Activated CD4-positive, alpha-beta T cell treated with anti-CD3 and anti-CD28 coated beads for 48 hours (primary cell): ENCODE data around the gene AGPAT2.

Experiments
- DNase-seq: peaks from one replicate; pipeline ENCODE4 v3.0.0-alpha.2; 2020

AGPAT2 gene

DNA sequence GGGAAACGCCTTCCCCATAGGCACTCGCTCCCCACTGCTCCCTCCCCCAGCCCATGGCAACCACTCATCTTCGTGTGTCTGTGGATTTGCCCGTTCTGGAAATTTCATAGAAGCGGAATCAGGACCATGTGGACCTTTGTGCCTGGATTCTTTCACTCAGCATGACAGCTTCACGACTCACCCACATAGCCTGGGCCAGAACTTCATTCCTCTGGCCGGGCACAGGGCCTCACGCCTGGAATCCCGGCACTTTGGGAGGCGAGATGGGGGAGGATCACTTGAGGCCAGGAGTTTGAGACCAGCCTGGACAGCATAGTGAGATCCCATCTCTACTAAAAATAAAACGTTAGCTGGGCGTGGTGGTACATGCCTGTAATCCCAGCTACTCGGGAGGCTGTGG is 13.0 kb upstream of the AGPAT2 start:
- DNase-seq, result no peak

DNA sequence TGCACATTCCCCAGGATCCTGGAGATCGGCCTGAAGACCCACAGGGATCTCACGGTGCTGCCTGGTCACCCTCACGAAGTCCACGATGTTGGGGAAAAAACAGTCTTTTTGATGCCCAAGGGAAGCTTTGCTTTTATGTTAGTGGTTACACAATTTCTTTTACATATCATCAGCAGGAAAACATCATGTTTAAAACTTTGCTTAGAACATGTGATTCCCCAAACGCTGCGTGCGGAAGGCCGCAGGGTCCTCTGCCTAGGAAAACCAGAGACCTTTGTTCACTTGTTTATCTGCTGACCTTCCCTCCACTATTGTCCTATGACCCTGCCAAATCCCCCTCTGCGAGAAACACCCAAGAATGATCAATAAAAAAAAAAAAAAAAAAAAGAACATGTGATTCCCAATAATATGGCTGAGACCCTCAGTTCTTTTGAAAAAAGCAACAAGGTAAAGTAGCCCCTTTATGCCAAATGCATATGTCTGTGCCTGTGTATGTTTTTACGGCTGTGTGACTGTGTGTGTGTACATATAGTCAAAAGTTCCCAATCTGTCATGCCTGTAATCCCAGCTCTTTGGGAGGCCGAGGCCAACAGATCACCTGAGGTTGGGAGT is 11.5 kb upstream of the AGPAT2 start:
- DNase-seq, result no peak

DNA sequence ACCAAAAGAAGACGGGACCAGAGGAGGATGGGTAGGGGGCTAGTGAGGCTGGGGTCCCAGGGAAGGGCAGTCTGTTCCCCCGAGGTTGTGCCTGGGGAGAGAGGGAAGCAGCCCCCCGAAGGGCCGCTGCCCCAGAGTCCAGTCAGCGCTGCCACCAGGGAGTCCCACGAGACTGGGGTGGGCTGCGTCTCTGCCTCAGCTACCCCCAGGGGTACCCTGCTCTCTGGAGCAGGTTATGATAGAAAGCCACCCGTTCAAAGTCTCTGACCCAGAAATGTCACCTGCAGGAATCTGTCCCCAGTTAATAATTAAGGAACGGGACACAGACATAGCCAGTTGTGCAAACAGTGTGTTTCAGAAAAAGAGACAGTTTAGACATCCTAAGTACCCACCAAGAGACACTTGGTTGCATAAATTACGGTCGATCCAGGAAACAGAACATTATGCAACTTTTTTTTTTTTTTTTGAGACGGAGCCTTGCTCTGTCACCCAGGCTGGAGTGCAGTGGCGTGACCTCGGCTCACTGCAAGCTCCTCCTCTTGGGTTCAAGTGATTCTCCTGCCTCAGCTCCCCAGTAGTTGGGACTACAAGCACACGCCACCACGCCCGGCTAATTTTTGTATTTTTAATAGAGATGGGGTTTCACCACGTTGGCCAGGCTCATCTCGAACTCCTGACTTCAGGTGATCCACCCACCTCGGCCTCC is 10.7 kb upstream of the AGPAT2 start:
- no peak for DNase-seq

DNA sequence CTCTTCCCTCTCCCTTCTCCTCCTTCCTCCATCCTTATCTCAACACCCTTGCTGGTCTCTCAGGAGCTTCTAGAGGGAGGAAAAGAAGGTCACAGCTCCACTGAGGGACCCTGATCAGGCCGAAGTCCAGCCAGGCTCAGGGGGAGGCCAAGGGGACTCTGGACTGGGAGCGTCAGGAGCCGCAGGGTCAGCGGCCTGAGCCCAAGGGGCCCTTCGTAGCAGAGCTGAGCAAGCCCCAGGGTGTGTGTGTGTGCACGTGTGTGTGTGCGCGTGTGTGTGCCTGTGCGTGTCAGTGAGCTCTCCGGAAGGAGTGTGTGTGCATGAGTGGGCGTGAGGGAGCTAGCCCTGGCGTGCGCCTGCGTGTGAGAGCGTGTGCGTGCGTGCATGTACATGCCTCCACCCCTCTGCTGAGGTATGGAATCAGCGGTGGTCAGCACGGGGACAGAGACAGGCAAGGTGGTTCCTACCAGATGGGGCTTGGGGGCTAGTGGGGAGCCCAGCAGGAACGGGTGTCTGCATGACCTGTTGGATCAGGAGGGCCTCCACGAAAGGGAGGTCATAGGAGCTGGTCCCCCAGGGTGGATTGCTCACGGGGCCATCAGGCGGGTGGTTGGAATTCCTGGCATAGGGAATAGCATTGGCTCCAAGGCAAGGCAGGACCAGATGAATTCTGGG is 10.0 kb upstream of the AGPAT2 start:
- no peak for DNase-seq

DNA sequence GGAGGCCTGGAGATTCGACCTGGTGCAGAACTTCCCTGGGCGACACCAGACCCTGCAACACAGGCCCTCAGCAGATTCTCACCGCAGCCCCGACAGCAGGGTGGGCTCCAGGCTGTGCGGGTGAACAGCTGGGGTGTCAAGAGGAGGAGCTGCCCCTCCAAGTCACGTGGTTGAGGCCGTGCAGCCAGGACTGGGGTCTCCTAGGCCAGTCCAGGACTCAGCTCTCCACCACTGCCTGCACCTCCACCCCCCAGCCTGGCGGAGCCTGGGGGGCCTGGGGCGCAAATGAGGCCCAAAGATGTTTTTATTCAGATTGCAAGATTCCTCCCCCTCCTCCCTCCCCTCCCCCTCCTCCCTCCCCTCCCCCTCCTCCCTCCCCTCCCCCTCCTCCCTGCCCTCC is 9.2 kb upstream of the AGPAT2 start:
- no peak for DNase-seq

DNA sequence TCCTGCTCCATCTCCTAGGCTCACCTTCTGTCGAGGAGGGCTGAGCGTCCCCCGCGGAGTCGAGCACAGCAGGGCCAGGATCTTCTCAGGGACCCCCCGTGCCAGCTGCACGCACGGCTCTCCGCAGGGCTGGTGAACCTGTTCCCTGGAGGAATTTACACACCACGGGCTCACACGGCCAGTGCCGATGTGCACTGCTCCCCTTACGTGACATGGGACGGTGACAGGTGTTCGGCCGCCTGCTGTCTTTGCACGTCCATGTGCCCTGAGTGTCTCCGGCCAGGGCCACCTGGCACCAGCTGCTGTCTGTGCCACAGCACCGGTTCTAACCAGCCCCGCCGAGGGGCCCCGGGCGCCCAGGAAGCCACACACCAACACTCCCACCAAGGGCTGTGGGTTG is 8.7 kb upstream of the AGPAT2 start:
- no peak for DNase-seq

DNA sequence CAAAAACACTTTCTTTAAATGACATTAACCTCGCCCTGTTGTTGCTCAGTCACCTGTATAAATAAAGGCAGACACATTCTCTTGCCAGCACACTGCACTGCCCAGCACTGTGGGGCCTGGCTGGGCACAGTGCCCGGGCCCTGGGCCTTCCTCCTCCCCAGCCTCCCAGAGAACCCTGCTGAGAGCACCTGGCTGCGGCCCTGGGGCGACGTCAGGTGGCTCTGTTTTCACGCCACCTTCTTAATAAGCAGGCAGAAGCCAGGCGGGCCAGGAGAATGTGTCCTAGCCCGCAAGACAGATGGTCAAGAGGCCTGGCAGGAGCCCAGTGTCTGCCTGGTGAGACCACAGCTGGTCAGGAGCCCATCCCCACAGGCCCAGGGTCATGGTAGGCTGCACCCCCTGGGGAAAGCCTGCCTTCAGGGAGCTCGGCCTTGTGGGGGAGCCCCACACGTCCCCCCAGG is 8.2 kb upstream of the AGPAT2 start:
- DNase-seq, result no peak

DNA sequence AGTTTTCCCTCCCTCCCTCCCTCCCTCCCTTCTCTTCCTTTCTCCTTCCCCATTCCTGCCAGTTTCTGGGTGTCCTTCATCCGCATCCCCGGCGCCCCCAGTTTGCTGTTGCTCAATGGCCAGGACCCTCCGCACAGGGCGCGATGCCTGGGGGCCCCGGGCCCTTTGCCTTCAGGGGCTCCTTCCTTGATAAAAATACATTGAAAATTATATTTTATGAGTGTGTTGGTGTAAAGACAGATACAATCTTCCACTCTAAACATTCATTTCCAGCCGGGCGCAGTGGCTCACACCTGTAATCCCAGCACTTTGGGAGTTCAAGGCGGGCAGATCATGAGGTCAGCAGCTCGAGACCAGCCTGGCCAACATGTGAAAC is 7.6 kb upstream of the AGPAT2 start:
- no peak for DNase-seq

DNA sequence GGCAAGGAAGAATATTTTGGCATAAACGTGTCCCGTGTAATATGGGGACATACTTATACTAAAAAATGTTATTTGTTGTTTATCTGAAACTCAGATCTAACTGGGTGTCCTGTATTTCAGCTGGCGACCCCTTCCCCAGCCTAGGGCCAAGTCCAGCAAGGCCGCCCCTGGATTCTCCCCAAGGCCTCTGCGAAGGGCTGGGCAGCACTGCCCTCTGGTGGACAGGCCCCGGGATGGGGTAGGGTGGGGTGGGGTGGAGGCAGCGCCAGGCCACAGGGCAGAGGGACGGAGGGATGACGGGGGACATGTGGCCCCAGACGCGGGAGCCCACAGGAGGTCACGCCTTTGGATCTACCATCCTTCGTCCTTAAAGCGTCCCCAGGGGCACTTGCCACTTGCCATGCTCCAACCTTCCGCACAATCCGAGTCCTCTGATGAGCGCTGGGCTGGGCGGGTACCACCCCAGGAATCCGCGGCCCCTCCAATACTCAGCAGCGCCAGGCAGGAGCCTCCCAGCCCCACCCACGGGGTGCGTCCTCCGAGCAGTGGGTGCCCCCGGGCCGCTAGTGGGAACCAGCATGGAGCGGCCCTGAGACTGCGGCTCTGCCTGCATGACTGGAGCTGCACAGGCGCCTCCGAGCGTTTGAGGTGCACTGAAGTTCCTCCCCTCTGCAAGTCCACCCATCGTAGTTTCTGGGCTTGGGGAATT is 7.1 kb upstream of the AGPAT2 start:
- DNase-seq, result peak; percentile 57

DNA sequence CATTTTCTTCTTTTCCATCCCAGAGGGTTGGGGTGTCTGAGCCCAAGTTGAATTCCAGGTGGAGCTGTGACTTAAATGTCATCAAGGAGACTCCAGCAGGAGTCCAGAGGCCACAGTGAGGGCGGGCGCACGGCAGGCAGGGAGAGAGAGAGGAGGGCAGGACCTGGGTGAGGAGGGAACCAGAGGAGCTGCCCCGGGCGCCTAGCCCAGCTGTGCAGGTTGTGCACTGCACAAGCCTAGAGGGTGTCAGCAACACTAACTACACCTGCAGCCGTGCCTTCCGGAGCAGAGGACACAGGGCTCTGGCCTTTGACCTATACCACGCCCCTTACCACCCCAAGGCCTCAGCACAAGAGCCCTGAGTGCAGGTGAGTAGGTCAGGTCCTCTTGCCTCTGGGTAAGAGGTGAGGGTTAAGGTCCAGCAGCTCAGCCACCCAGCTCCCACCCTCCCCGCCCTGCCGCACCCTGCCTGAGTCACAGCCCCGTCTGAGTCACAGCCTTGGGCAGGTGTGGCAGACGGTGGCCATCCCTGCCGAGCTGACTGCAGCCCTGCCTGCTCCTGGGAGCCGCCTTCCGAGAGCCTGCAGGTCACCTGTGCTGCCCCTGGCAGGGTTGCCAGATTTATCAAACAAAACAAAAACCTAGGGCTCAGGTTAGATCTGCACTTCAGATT is 6.4 kb upstream of the AGPAT2 start:
- DNase-seq, result peak; percentile 28

DNA sequence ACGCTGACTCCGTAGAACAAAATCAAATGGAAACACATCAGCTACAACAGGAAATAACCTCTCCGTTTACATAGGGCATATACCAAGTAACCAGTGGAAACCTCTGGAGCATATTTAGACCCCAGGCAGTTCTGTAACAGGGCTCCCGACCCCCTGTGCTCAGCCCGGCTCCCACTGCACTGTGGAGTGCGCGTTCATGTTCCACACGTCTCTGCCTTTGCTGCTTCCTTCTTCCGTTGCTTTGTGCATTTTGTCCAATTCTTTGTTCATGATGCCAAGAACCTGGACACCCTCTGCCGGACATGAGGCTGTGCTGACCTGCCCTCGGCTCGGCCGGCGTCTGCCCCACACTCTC is 5.9 kb upstream of the AGPAT2 start:
- DNase-seq, result no peak

DNA sequence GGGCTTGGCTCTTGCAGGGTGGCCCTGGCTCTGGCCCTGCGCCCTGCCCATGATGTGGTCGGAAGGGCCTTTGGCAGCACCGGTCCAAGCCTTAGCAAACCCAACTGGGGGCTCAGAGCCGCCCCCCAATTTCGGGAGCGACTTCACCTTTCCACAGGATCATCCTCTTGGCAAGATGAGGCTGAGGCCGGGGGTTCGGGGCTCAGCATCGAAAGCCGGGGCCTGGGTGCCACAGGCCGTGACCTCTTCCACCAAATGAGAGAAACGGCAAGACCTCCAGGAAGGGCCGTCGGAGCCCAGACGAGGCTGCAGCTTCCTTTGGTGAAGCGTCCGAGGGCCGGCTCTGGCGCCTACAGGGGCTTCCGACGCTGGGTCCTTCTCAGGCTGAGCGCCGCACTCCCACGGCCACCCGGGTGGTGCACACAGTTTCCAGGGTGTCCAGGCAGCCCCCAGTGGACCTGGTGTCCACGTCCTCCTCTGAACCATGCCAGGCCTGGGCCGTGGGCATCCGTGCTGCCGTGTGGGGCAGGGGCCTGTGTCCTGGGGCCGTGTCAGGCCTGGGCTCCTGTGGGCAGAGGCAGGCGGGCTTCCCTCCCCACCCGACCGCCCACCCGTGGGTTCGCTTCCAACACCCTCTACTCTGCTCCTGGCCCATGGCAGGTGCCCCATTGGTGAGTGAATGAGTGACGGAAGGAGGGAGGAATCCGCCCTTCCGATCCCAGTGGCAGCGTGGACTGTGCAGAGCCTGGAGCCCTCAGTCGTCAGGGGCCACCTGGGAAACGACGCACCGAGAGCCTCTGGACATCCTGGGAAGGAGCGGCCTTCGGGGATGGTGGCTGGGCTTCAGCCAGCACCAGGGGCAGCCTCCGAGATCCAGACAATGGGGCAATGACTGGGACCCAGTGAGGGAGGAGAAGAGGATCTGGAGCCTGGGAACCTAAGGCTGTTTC is 5.2 kb upstream of the AGPAT2 start:
- DNase-seq, result no peak

DNA sequence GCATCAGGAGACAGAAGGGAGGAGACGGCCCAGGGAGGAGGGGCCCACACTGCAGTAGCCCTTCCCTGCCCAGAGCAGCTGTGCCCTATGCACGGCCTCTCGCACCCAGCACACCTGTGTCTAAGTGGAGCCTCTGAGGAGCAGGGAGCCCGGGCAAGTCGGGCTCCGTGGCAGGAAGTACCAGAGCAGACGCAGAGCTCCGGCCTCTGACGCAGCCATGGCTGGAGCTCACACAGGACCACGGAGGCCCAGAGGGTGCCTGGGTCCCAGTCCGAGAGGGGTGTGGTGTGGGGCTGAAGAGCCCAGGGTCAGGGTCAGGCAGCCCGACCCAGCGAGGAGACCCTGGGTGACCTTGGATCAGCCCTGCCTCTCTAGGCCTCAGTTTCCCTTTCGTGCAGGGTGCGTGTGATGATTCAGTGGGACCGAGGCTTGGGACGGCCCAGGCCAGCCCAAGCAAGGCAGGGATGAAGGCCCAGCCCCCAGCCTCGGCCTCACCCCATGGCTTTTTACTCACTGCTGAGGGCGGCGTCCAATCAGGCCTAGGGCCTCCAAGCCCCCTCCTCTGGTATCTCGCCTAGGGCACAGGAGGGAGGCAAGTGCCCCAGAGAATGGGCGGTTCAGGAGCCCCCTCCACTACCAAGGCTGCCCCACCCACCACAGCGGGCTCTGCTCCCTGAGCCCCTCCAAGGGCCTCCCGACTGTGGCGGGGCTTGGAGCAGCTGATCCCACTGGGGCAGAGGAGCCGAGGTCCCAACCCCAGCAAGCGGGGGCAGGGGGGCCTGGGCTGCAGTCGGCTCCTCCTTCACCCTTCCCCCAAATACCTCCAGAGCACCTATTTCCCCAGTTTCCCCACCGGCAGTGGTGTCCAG is 4.3 kb upstream of the AGPAT2 start:
- DNase-seq, result no peak

DNA sequence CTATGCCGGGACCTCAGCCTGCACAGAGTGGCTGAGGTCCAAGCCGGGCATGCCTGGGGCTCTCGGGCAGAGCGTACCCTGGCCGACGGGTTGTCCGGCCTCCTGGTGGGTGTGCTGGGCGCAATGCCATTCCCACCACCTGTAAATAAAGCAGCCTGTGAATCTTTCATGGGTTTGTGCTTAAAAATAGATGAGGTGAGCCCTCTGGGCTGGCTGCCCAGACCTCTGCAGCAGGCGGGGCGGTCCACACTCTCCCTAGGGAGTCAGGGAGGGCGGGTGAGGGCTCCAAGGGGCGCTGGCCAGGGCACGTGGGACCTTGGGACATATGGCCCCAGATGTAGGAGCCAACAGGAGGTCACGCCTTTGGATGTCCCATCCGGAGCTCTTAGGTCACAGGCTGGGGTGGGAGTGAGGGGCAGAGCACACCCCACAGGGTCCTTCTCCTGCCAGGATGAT is 3.6 kb upstream of the AGPAT2 start:
- no peak for DNase-seq

DNA sequence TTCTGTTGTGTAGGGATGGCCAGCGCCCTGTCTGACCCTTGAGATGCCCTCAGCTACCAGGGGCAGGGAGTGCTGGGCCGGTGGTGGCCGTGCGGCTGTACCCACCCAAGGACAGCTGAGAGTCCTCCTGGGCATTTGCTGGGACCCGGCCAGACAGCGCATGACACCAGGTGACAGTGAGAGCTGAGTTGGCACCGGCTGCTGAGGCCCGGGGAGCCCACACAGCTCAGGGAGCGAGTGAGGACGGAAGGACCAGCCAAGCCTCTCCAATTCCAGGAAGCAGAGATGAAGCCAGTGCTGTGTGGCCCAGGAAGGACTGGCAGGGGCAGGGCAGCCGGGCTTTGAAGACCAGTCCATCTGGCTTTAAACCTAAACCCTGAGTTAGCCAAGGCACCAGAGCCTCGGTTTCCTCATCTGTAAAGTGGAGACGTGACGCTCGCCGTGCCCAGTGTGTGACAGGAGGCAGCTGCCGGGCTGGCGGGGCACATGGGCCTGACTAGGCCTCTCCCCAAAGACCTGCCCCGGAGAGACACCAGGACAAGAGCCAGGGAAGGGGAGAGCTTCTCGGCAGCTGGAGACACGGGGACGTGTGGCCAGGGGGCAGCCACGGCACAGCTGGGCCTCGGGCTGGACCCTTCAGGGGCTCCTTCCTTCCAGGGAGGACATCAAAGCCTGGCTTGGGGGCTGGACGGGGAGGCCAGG is 3.0 kb upstream of the AGPAT2 start:
- no peak for DNase-seq

DNA sequence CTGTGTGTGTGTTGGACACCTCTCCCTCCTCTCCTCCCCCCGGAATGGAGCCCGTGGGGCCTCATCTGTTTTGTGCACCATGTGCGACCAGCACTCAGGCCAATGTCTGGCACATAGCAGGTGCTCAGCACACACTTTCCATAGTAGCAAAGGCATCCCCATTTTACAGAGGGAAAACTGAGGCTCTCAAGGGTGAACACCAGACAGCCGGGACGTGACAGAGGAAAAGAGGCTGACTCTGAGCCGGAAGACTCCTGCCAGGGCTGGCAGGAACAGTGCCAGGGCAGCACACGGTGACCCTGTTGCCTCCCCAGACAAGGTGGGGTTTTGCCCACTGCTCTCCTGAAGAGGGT is 1.8 kb upstream of the AGPAT2 start:
- DNase-seq, result no peak

DNA sequence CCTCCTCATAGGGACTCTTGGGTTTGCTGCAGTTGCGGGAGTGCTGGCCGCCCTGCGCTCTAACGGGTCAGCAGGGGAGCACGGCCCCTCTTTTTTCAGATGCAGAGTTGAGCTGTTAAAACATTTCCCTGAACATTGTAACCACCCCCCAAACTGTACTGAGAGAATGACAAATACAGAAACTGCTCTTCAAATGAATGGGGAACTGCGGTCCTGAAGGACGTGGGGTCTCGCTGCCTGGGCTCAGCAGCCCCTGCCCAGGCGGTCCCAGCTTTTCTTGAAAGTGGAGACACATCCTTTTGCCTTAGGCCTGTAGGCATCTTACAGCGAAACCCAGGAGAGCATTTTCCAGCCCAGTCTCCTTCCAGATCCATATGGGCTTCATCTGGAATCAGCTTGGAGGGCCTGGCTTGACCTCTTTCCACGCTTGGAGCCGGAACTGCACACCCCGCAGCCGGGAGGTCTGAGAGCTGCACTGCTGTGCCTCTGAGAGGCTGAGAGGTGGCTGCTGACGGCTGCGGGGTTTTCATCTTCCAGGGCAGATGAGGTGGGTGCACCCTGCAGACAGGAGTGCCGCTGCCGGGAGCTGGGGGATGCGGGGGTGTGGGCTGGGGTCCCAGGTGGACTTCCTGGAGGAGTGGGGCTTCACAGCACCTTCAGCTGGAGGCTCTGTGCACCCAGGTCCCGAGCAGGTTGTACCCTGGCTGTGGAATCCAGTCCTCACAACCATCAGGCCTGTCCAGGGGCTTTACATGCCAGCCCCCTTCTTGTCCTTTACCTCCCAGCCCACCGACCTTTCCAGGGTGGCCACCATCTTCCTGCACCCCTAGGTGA is 1.2 kb upstream of the AGPAT2 start:
- no peak for DNase-seq

DNA sequence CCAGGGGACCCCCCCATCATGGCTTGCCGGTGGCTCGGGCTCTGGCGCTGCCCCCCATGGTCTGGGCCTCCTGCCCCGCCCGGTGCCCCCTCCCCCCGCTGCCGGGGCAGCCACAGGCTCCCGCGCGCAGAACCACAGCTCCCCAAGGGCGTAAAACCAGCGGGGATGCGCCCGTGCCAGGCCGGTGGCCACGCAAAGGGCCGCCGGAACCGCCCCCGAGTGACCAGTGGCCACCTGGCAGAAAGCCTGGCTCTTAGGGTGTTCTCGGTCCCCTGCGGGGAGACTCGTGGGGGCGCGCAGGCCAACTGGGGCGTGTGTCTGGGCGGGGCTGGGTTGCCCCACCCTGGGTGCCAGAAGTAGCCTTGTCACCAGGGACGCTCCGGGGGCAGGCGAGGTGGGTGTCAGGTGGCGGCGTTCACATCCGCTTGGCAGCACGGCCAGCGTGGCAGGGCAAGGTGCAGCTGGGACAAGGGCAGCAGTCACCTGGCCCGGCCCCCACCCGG is 515 bp upstream of the AGPAT2 start:
- no peak for DNase-seq

DNA sequence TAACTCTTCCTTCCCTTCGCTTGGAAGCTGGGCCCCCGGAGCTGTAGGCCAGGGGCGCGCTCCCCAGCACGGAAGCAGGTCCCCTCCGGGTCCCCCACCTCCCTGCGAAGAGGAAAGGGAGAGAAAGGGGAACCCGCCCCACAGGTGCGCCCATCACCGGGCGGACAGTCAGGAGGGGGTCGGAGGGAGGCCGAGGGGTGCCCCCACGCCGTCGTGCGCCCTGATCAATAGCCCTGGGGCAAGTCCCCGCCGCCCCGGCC is 793 bp downstream of the AGPAT2 start:
- no peak for DNase-seq
